GM12878 (cell line): ENCODE results near the gene DOHH. TPM values are rescaled to one million over a fixed set of nuclear protein-coding genes. Genes with fewer than 3 reads are reported as not detected.

Source experiments
- ATAC-seq: fragments of 200-7000 bp; cut with Tn5 transposase; 3 replicates; pipeline ENCODE4 v1.9.1; 2020; ENCODE audit warnings: mild to moderate bottlenecking, moderate library complexity
- BruUV-seq: library from RNA; stranded (reverse); fragments of 400-500 nt; replicated peaks from 2 replicates; lab custom pipeline; 2021; lab: Mats Ljungman, UMichigan
- CTCF ChIA-PET: fragments of 300-600 bp; sonication (Branson Sonifier 250); formaldehyde crosslinking; extraction: SDS; loops from one replicate; lab custom pipeline; 2021; ENCODE audit warnings: inconsistent platforms; lab: Yijun Ruan, JAX
- POLR2A ChIA-PET: fragments of 350-600 bp; formaldehyde crosslinking; extraction: SDS; loops from one replicate; lab custom pipeline; 2021; ENCODE audit warnings: inconsistent platforms; lab: Charles Lee
- RAD21 ChIA-PET: fragments of 300-600 bp; sonication (Branson Sonifier 250); formaldehyde crosslinking; loops from one replicate; lab custom pipeline; 2023; ENCODE audit warnings: antibody characterized with exemption; ENCODE audit not compliant: unreplicated experiment; lab: Charles Lee
- SMC1A ChIA-PET: fragments of 300-600 bp; sonication (Branson Sonifier 250); formaldehyde crosslinking; loops from one replicate; lab custom pipeline; 2023; ENCODE audit not compliant: unreplicated experiment, uncharacterized antibody; lab: Charles Lee
- DNase-seq: peaks from one replicate; pipeline ENCODE4 v3.0.0-alpha.2; 2011; ENCODE audit warnings: low read depth, low spot score
- FAIRE-seq: peaks from 3 replicates; lab custom pipeline; 2011; peaks lifted over from hg19 to GRCh38; lab: Jason Lieb, UNC
- H2AFZ ChIP-seq: 2 replicates; pipeline ENCODE4 v1.6.0; 2011; ENCODE audit warnings: low read depth, low read length, control low read depth; ENCODE audit not compliant: control insufficient read depth
- H3K27ac ChIP-seq: 2 replicates; pipeline ENCODE4 v1.5.1; 2011; ENCODE audit warnings: control low read depth; ENCODE audit not compliant: control insufficient read depth, insufficient read depth
- H3K27me3 ChIP-seq, 2 experiments: replicated peaks in 1 of 2; 2 replicates each; pipeline versions ENCODE4 v1.6.0 to v1.6.1; 2011; ENCODE audit warnings: low read length in 1 of 2; ENCODE audit not compliant: control insufficient read depth in 2 of 2, insufficient read depth in 2 of 2
- H3K36me3 ChIP-seq, 2 experiments: 2 replicates each; pipeline ENCODE4 v1.5.1; 2011; ENCODE audit warnings: low read length in 1 of 2; ENCODE audit not compliant: control insufficient read depth in 2 of 2, insufficient read depth in 2 of 2
- H3K4me1 ChIP-seq: 2 replicates; pipeline ENCODE4 v1.6.1; 2011; ENCODE audit warnings: mild to moderate bottlenecking, low read length, moderate library complexity, mixed read lengths; ENCODE audit not compliant: control insufficient read depth, insufficient read depth
- H3K4me2 ChIP-seq: 2 replicates; pipeline ENCODE4 v1.6.0; 2011; ENCODE audit warnings: control low read depth; ENCODE audit not compliant: control insufficient read depth, insufficient read depth
- H3K4me3 ChIP-seq: fragments of 200-600 bp; sonication (generic); 2 replicates; pipeline ENCODE4 v1.5.1; 2016
- H3K79me2 ChIP-seq: 2 replicates; pipeline ENCODE4 v1.6.0; 2011; ENCODE audit warnings: low read length; ENCODE audit not compliant: control insufficient read depth, insufficient read depth
- H3K9ac ChIP-seq: 2 replicates; pipeline ENCODE4 v1.8.0; 2011; ENCODE audit warnings: low read length, control low read depth, mixed read lengths; ENCODE audit not compliant: control insufficient read depth, insufficient read depth
- H3K9me3 ChIP-seq: replicated peaks from 3 replicates; pipeline ENCODE4 v1.5.1; 2011; ENCODE audit warnings: mild to moderate bottlenecking, low read length; ENCODE audit not compliant: control insufficient read depth, insufficient read depth
- H4K20me1 ChIP-seq: 2 replicates; pipeline ENCODE4 v1.6.0; 2011; ENCODE audit not compliant: control insufficient read depth, insufficient read depth
- ATF2 ChIP-seq: IDR thresholded peaks from 2 replicates; pipeline ENCODE4 v1.6.1; 2012; ENCODE audit warnings: low read length, inconsistent platforms
- ATF3 ChIP-seq: IDR thresholded peaks from 2 replicates; pipeline ENCODE4 v1.6.1; 2011; ENCODE audit warnings: low read depth, mild to moderate bottlenecking, low read length, moderate library complexity, borderline replicate concordance; ENCODE audit errors: extremely low read depth
- BCL11A ChIP-seq: IDR thresholded peaks from 2 replicates; pipeline ENCODE4 v1.6.1; 2011; ENCODE audit warnings: low read depth, low read length
- CBX5 ChIP-seq: sonication (generic); IDR thresholded peaks from 2 replicates; pipeline ENCODE4 v1.6.1; 2016; ENCODE audit warnings: low read depth, moderate library complexity, mild to moderate bottlenecking, inconsistent platforms
- CTCF ChIP-seq, 3 experiments: IDR thresholded peaks in 2 of 3; conservative IDR thresholded peaks in 1 of 3; 2 replicates each; pipeline ENCODE4 v1.5.1; 2011; ENCODE audit warnings: low read depth in 3 of 3, low read length in 3 of 3, mild to moderate bottlenecking in 3 of 3, control low read depth in 2 of 3, moderate library complexity in 2 of 3, inconsistent platforms in 1 of 3, mixed read lengths in 1 of 3; ENCODE audit not compliant: control insufficient read depth in 2 of 3, insufficient read depth in 1 of 3; ENCODE audit errors: extremely low read depth in 1 of 3
- ETV6 ChIP-seq, 2 experiments: fragments of 450-650 bp in 1 of 2; IDR thresholded peaks in 1 of 2; conservative IDR thresholded peaks in 1 of 2; 2 replicates each; pipeline ENCODE4 v1.6.1; 2014; ENCODE audit warnings: antibody characterized with exemption in 1 of 2, borderline replicate concordance in 1 of 2, low read depth in 1 of 2, mild to moderate bottlenecking in 1 of 2, moderate library complexity in 1 of 2
- NFYB ChIP-seq: IDR thresholded peaks from 2 replicates; pipeline ENCODE4 v1.6.1; 2011; ENCODE audit warnings: low read depth, mild to moderate bottlenecking, low read length, improper control_type of control experiment, moderate library complexity; ENCODE audit not compliant: insufficient read depth
- PML ChIP-seq: IDR thresholded peaks from 2 replicates; pipeline ENCODE4 v1.6.1; 2012; ENCODE audit warnings: low read length, inconsistent platforms
- RELB ChIP-seq: fragments of 450-650 bp; IDR thresholded peaks from 2 replicates; pipeline ENCODE4 v1.6.1; 2017; ENCODE audit warnings: low read depth, mild to moderate bottlenecking, moderate library complexity
- SIX5 ChIP-seq: IDR thresholded peaks from 2 replicates; pipeline ENCODE4 v1.6.1; 2011; ENCODE audit warnings: mild to moderate bottlenecking, low read depth, low read length, moderate library complexity; ENCODE audit not compliant: severe bottlenecking
- SKIL ChIP-seq: fragments of 450-650 bp; IDR thresholded peaks from 2 replicates; pipeline ENCODE4 v1.6.1; 2017; ENCODE audit warnings: mild to moderate bottlenecking, low read depth, inconsistent platforms; ENCODE audit not compliant: poor library complexity, severe bottlenecking
- SMAD1 ChIP-seq: fragments of 450-650 bp; IDR thresholded peaks from 2 replicates; pipeline ENCODE4 v1.6.1; 2018; ENCODE audit warnings: mild to moderate bottlenecking, low read depth; ENCODE audit not compliant: partially characterized antibody
- SP1 ChIP-seq: IDR thresholded peaks from one replicate; pipeline ENCODE4 v1.6.1; 2011; ENCODE audit warnings: low read depth, low read length
- WGBS: methylation state at CpG from one replicate; pipeline ENCODE4 v1.1.6; 2016; ENCODE audit warnings: low lambda C conversion rate; ENCODE audit not compliant: insufficient replicate concordance, insufficient coverage; ENCODE audit errors: missing lambda C conversion rate; 5-methylcytosine and 5-hydroxymethylcytosine counted together
- in situ Hi-C: fragments of 300-500 bp; cut with MboI; formaldehyde crosslinking; loops from 9 replicates; pipeline ENCODE4 v1.14.3; 2018; ENCODE audit warnings: mixed read lengths
- intact Hi-C: fragments of 100-400 bp; cut with micrococcal nuclease; formaldehyde crosslinking; loops from one replicate; pipeline ENCODE4 v1.14.2; 2022; ENCODE audit not compliant: unreplicated experiment
- polyA plus RNA-seq, 11 experiments: library from polyadenylated mRNA; depleted of rRNA in 4 of 11; unstranded in 6 of 11; stranded (reverse) in 5 of 11; fragments of >200 nt; fragmentation: Nextera tagmentation in 4 of 11; fragmentation: Illumina TruSeq in 1 of 11; extraction: Ambion mirVana in 4 of 11; extraction: Trizol in 1 of 11; gene quantifications; 1 replicate in 1 of 11; 2 replicates in 10 of 11; pipeline versions ENCODE4 v1.2.1 to v1.2.3, GENCODE V29; 2011 to 2016; ENCODE audit warnings: inconsistent platforms in 2 of 11, missing spikeins in 2 of 11, low read depth in 1 of 11
- total RNA-seq, 4 experiments: library from RNA; depleted of rRNA in 3 of 4; stranded (reverse); fragments of >200 nt in 3 of 4; fragmentation: Illumina TruSeq in 1 of 4; extraction: Trizol in 1 of 4; gene quantifications; 2 replicates each; pipeline versions ENCODE4 v1.2.1 to v1.2.3, GENCODE V29; 2013 to 2021

The DOHH gene
- total and polyA plus RNA-seq, 10 of the 15 experiments (the other 5 are each of a cell fraction or from before 2014, with no cell fraction given): 0.11 to 28.6 (median 11.7) TPM

GRCh38 chr19:3534375-3535234, 34.1 kb upstream of the DOHH start:
- H3K27me3 ChIP-seq: no peaks in the 10 kb centered on the region
- H2AFZ ChIP-seq: no peak overlapping the region
- 93% methylated on average over 32 of the region's 38 CpGs for WGBS
- ChIA-PET POLR2A (no interaction called here), SMC1A (no interaction called here), RAD21 (no interaction called here), CTCF (no interaction called here)
- intact Hi-C loops (no loop called here), in situ Hi-C loops (no loop called here)
- no peak overlapping the region for H3K4me3 ChIP-seq
- peaks cover 9 to 27% of the 10 kb centered on the region in 2 experiments for H3K36me3 ChIP-seq
- no TSS peak for BruUV-seq
- DNase-seq (no peak), FAIRE-seq (no peak), ATAC-seq (no peak)
- H3K4me2 ChIP-seq: no peak overlapping the region
- no peak for TF ChIP-seq SIX5
- TF ChIP-seq SKIL: no peak
- no peak for TF ChIP-seq SMAD1
- no peak for TF ChIP-seq CBX5
- TF ChIP-seq PML: no peak
- TF ChIP-seq SP1: no peak
- TF ChIP-seq BCL11A: no peak
- no peak for TF ChIP-seq CTCF (IDR thresholded peaks at IDR 0.05 in 2 of 3, conservative IDR thresholded peaks at IDR 0.05 in 1 of 3; ENCODE audit: control insufficient read depth in 2 of 3, extremely low read depth in 1 of 3, insufficient read depth in 1 of 3, low read depth in 3 of 3, low read length in 3 of 3)
- TF ChIP-seq ATF2: no peak
- no peak for TF ChIP-seq NFYB
- no peak for TF ChIP-seq ATF3
- no peak for TF ChIP-seq RELB
- TF ChIP-seq ETV6 (conservative IDR thresholded peaks at IDR 0.05 in 1 of 2, IDR thresholded peaks at IDR 0.05 in 1 of 2; ENCODE audit: borderline replicate concordance in 1 of 2, low read depth in 1 of 2): no peak
- H3K9me3 ChIP-seq: no peaks in the 10 kb centered on the region
- no peaks in the 10 kb centered on the region for H3K79me2 ChIP-seq
- no peak overlapping the region for H3K27ac ChIP-seq
- no peaks in the 10 kb centered on the region for H4K20me1 ChIP-seq
- H3K4me1 ChIP-seq: no peaks in the 10 kb centered on the region
- no peak overlapping the region for H3K9ac ChIP-seq
